Measurements from ENCODE around the gene FZD1.

- TF ChIP-seq, protein P1, sequence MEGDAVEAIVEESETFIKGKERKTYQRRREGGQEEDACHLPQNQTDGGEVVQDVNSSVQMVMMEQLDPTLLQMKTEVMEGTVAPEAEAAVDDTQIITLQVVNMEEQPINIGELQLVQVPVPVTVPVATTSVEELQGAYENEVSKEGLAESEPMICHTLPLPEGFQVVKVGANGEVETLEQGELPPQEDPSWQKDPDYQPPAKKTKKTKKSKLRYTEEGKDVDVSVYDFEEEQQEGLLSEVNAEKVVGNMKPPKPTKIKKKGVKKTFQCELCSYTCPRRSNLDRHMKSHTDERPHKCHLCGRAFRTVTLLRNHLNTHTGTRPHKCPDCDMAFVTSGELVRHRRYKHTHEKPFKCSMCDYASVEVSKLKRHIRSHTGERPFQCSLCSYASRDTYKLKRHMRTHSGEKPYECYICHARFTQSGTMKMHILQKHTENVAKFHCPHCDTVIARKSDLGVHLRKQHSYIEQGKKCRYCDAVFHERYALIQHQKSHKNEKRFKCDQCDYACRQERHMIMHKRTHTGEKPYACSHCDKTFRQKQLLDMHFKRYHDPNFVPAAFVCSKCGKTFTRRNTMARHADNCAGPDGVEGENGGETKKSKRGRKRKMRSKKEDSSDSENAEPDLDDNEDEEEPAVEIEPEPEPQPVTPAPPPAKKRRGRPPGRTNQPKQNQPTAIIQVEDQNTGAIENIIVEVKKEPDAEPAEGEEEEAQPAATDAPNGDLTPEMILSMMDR (IDR thresholded peaks at IDR 0.05; ENCODE audit: low read depth, low read length), result no peak
- TF ChIP-seq EZH2phosphoT487 (IDR thresholded peaks at IDR 0.05; ENCODE audit: low read depth), result no peak
Measured at GRCh38 chr7:91248996-91249395, 15.2 kb upstream of the FZD1 start.
